GM23338 (cell line): ENCODE measurements around the gene NHLH1. TPM values are rescaled to one million over a fixed set of nuclear protein-coding genes. Genes with fewer than 3 reads are reported as not detected.
A peak's percentile ranks its signal among the peaks of the same experiment; 100 is the strongest.

Experiments used
- ATAC-seq: fragments of 200-7000 bp; cut with Tn5 transposase; 3 replicates; pipeline ENCODE4 v1.9.1; 2020
- DNase-seq: peaks from one replicate; pipeline ENCODE4 v3.0.0-alpha.2; 2015; ENCODE audit warnings: low spot score
- H2AFZ ChIP-seq: fragments of 200-600 bp; sonication (generic); 2 replicates; pipeline ENCODE4 v1.8.0; 2016; ENCODE audit warnings: antibody characterized with exemption, mild to moderate bottlenecking, moderate library complexity
- H3F3A ChIP-seq: fragments of 200-600 bp; sonication (generic); replicated peaks from 2 replicates; pipeline ENCODE4 v1.8.0; 2017; ENCODE audit warnings: antibody characterized with exemption, mixed run types, low read depth
- H3K27ac ChIP-seq: fragments of 200-600 bp; sonication (generic); 2 replicates; pipeline ENCODE4 v1.6.1; 2016; ENCODE audit warnings: low read depth
- H3K27me3 ChIP-seq: fragments of 200-600 bp; sonication (generic); 2 replicates; pipeline ENCODE4 v1.8.0; 2016; ENCODE audit warnings: mild to moderate bottlenecking, mixed run types, moderate library complexity; ENCODE audit not compliant: insufficient read depth
- H3K36me3 ChIP-seq: fragments of 200-600 bp; sonication (generic); 2 replicates; pipeline ENCODE4 v1.8.0; 2016; ENCODE audit warnings: mild to moderate bottlenecking; ENCODE audit not compliant: insufficient read depth
- H3K4me1 ChIP-seq: fragments of 200-600 bp; sonication (generic); 2 replicates; pipeline ENCODE4 v1.8.0; 2016; ENCODE audit warnings: mild to moderate bottlenecking, moderate library complexity; ENCODE audit not compliant: insufficient read depth
- H3K4me2 ChIP-seq: fragments of 200-600 bp; sonication (generic); 2 replicates; pipeline ENCODE4 v1.7.1; 2017; ENCODE audit warnings: mixed run types
- H3K4me3 ChIP-seq: fragments of 200-600 bp; sonication (generic); 2 replicates; pipeline ENCODE4 v1.6.1; 2016; ENCODE audit warnings: mixed run types
- H3K79me2 ChIP-seq: fragments of 200-600 bp; sonication (generic); replicated peaks from 2 replicates; pipeline ENCODE4 v1.8.0; 2017; ENCODE audit warnings: mild to moderate bottlenecking; ENCODE audit not compliant: insufficient read depth
- H3K9me2 ChIP-seq: fragments of 200-600 bp; sonication (generic); 2 replicates; pipeline ENCODE4 v1.8.0; 2017; ENCODE audit not compliant: insufficient read depth
- H4K20me1 ChIP-seq: fragments of 200-600 bp; sonication (generic); replicated peaks from 2 replicates; pipeline ENCODE4 v1.8.0; 2017; ENCODE audit warnings: mild to moderate bottlenecking; ENCODE audit not compliant: insufficient read depth
- H3K27ac Mint-ChIP-seq: 2 replicates; pipeline ENCODE4 v1.8.0; 2020; ENCODE audit warnings: inconsistent platforms, mild to moderate bottlenecking, moderate library complexity, mixed read lengths
- H3K27me3 Mint-ChIP-seq: 3 replicates; pipeline ENCODE4 v1.8.0; 2022; ENCODE audit warnings: low read depth, mild to moderate bottlenecking, moderate library complexity, mixed read lengths, inconsistent platforms; ENCODE audit not compliant: insufficient read depth, poor library complexity
- H3K36me3 Mint-ChIP-seq: 3 replicates; pipeline ENCODE4 v1.8.0; 2021; ENCODE audit warnings: low read depth, mild to moderate bottlenecking, inconsistent platforms, moderate library complexity, mixed read lengths
- H3K4me1 Mint-ChIP-seq: 3 replicates; pipeline ENCODE4 v1.8.0; 2020; ENCODE audit warnings: mild to moderate bottlenecking, inconsistent platforms, mixed read lengths
- H3K4me3 Mint-ChIP-seq: 3 replicates; pipeline ENCODE4 v1.8.0; 2021; ENCODE audit warnings: moderate library complexity, mild to moderate bottlenecking, inconsistent platforms, mixed read lengths
- H3K9me3 Mint-ChIP-seq: 3 replicates; pipeline ENCODE4 v1.8.0; 2020; ENCODE audit warnings: moderate library complexity, mild to moderate bottlenecking, inconsistent platforms, mixed read lengths
- CREB1 ChIP-seq: fragments of 250-450 bp; sonication (Bioruptor Pico); IDR thresholded peaks from 2 replicates; pipeline ENCODE4 v1.5.0; 2020; ENCODE audit warnings: low read depth, mild to moderate bottlenecking, moderate library complexity
- CTCF ChIP-seq, 2 experiments: fragments of 200-600 bp in 1 of 2; sonication (generic) in 1 of 2; conservative IDR thresholded peaks; 2 replicates each; pipeline versions ENCODE4 v1.5.1 to v1.6.1; 2016 to 2017; ENCODE audit warnings: antibody characterized with exemption in 2 of 2, low read depth in 2 of 2, mild to moderate bottlenecking in 2 of 2, moderate library complexity in 1 of 2
- EZH2 ChIP-seq: fragments of 200-600 bp; sonication (generic); IDR thresholded peaks from one replicate; pipeline ENCODE4 v1.8.0; 2017; ENCODE audit warnings: antibody characterized with exemption, mild to moderate bottlenecking, low read depth; ENCODE audit not compliant: unreplicated experiment
- EZH2phosphoT487 ChIP-seq: fragments of 200-600 bp; sonication (generic); IDR thresholded peaks from one replicate; pipeline ENCODE4 v1.8.1; 2018; ENCODE audit warnings: antibody characterized with exemption; ENCODE audit not compliant: unreplicated experiment
- NANOG ChIP-seq: IDR thresholded peaks from 2 replicates; pipeline ENCODE4 v1.6.1; 2016; ENCODE audit warnings: antibody characterized with exemption, borderline replicate concordance
- POLR2AphosphoS5 ChIP-seq: IDR thresholded peaks from 2 replicates; pipeline ENCODE4 v1.6.1; 2016; ENCODE audit warnings: antibody characterized with exemption, low read depth
- REST ChIP-seq: IDR thresholded peaks from one replicate; pipeline ENCODE4 v1.6.1; 2018; ENCODE audit warnings: antibody characterized with exemption; ENCODE audit not compliant: unreplicated experiment
- polyA plus RNA-seq: library from polyadenylated mRNA; unstranded; fragments of >200 nt; fragmentation: Nextera tagmentation; extraction: Ambion mirVana; gene quantifications from 2 replicates; pipeline ENCODE4 v1.2.1, GENCODE V29; 2016
- total RNA-seq: library from RNA; depleted of rRNA; stranded (reverse); fragments of >200 nt; shearing (Covaris generic); gene quantifications from 2 replicates; pipeline ENCODE4 v1.2.3, GENCODE V29; 2014
- TF ChIP-seq, protein P1 (sequence below): IDR thresholded peaks from 2 replicates; pipeline ENCODE4 v1.6.1; 2016; ENCODE audit warnings: antibody characterized with exemption

NHLH1 gene
- total and polyA plus RNA-seq, 2 experiments from 2014 or later = 0.69 to 0.89 TPM

DNA sequence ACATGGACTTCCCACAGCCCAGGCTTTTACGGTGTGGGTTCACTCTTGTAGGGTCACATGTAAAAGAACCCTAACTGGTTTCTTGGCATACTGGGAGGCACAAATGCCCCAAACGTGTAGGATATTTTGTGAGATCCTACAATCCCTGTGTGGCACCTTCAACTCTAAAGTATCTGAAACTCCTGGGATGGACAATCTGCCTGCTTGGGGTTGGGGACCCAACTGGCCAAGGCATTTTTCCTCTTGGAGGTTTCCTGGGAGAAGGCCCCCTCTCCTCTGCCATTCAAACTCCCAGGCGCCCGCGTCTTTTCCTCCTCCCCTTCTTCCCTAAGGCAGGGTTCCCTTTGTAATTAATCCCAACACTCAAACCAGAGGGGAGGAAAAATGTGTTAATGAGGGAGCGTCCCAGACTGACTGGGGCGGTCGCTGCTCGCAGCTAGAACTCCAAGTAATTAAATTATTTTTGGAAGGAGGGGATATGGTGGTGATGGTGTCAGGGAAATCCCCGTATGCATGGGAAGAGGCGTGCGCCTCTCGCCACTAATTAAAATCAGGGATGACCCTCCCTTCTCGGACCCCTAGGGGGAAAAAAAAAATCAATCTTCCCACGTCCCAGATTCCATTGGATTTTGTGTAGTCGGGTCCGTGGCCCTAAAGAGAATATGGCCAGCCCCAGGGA, 32.8 kb downstream of the NHLH1 start:
- Mint-ChIP-seq H3K27ac (peak overlapping the region; percentile 88), H3K27me3 (peaks cover 10% of the 10 kb centered on the region), H3K36me3 (no peaks in the 10 kb centered on the region), H3K4me3 (peak overlapping the region; percentile 68), H3K9me3 (no peaks in the 10 kb centered on the region), H3K4me1 (peaks cover 50% of the 10 kb centered on the region)
- no peaks in the 10 kb centered on the region for H3K9me2 ChIP-seq
- H3F3A ChIP-seq = peaks cover 12% of the 10 kb centered on the region; the same call in 1 of the 2 replicates
- no peaks in the 10 kb centered on the region for H3K27me3 ChIP-seq
- peak overlapping the region; percentile 70 for H3K4me3 ChIP-seq
- ATAC-seq (peak; percentile 48), DNase-seq (peak; percentile 80)
- H3K4me1 ChIP-seq = peaks cover 49% of the 10 kb centered on the region
- TF ChIP-seq CTCF (conservative IDR thresholded peaks at IDR 0.05; ENCODE audit: low read depth in 2 of 2) (peak in 1 of 2 experiments; percentile 11; a peak in 1 of 4 replicates), REST (no peak), NANOG (no peak)
- H3K4me2 ChIP-seq = peak overlapping the region; percentile 83
- peak overlapping the region; percentile 99 for H3K27ac ChIP-seq
- no peaks in the 10 kb centered on the region for H3K36me3 ChIP-seq
- peaks cover 17% of the 10 kb centered on the region; the same call in 1 of the 2 replicates for H4K20me1 ChIP-seq
- H3K79me2 ChIP-seq = peaks cover 42% of the 10 kb centered on the region
- peak overlapping the region; percentile 90; the same call in 1 of the 2 replicates for H2AFZ ChIP-seq

DNA sequence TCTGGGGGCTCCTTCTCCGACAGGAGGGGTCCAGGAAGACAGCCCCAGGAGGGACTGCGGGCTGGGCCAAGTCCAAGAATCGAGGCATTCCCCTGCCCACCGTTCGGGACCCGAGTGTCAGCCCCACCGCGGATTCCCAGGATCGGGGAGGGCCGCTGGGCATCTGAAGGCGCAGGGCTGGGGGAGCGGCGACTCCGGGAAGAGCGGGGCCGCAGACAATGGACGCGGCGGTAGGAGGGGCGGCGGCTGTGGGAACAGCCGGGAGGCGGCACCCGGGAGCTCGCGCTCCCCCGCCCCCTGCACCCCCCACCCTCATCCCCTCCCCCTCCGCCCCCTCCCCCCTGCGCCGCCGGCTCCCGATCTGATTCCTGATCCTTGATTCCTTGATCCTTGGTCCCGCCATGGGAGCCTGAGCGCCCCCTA, 33.4 kb downstream of the NHLH1 start, which contains the start of gene VANGL2:
Gene VANGL2 (plus strand): TSS at position 342 of the 423 bp plus-strand sequence. CDS start 15,274 bp downstream, outside the sequence.
- Histone ChIP-seq H3K27me3 (no peaks in the 10 kb centered on the region), H3K9me2 (no peaks in the 10 kb centered on the region), H4K20me1 (peaks cover 17% of the 10 kb centered on the region; the same call in 1 of the 2 replicates), H3K27ac (peak within 1 kb of the TSS; percentile 99), H2AFZ (peak within 1 kb of the TSS; percentile 90), H3K4me3 (peak within 1 kb of the TSS; percentile 99), H3K79me2 (peaks cover 47% of the 10 kb centered on the region), H3F3A (peaks cover 12% of the 10 kb centered on the region; the same call in 1 of the 2 replicates), H3K4me1 (peaks cover 51% of the 10 kb centered on the region), H3K36me3 (no peaks in the 10 kb centered on the region), H3K4me2 (peak within 1 kb of the TSS; percentile 100)
- Mint-ChIP-seq H3K27ac (peak within 1 kb of the TSS; percentile 88), H3K4me1 (peaks cover 54% of the 10 kb centered on the region), H3K4me3 (peak within 1 kb of the TSS; percentile 81), H3K36me3 (no peaks in the 10 kb centered on the region; the same call in 2 of the 3 replicates), H3K27me3 (peaks cover 10% of the 10 kb centered on the region), H3K9me3 (no peaks in the 10 kb centered on the region)
- TF ChIP-seq EZH2phosphoT487 (no peak), CREB1 (CRISPR knock-in tag) (peak; percentile 78), NANOG (no peak), EZH2 (no peak), POLR2AphosphoS5 (peak; percentile 83)
- TF ChIP-seq, protein P1, sequence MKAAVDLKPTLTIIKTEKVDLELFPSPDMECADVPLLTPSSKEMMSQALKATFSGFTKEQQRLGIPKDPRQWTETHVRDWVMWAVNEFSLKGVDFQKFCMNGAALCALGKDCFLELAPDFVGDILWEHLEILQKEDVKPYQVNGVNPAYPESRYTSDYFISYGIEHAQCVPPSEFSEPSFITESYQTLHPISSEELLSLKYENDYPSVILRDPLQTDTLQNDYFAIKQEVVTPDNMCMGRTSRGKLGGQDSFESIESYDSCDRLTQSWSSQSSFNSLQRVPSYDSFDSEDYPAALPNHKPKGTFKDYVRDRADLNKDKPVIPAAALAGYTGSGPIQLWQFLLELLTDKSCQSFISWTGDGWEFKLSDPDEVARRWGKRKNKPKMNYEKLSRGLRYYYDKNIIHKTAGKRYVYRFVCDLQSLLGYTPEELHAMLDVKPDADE = peak; percentile 25; the same call in 1 of the 2 replicates
- DNase-seq (peak; percentile 89), ATAC-seq (peak; percentile 61)
